Activated naive CD8-positive, alpha-beta T cell treated with anti-CD3 and anti-CD28 coated beads, Interleukin-2, amount 50 U/mL, for 24 hours (primary cell): ENCODE data around the gene SENP1.

Source experiments
- ATAC-seq: fragments of 150-1000 bp; cut with Tn5 transposase; one replicate; pipeline ENCODE4 v1.10.0; 2021
- DNase-seq: peaks from one replicate; pipeline ENCODE4 v3.0.0; 2021
- H3K27ac Mint-ChIP-seq: one replicate; pipeline ENCODE4 v1.8.0; 2021; ENCODE audit warnings: mild to moderate bottlenecking, mixed read lengths
- H3K27me3 Mint-ChIP-seq: one replicate; pipeline ENCODE4 v1.8.0; 2021; ENCODE audit warnings: mixed read lengths
- H3K36me3 Mint-ChIP-seq: one replicate; pipeline ENCODE4 v1.8.0; 2021; ENCODE audit warnings: low read depth, mixed read lengths
- H3K4me1 Mint-ChIP-seq: one replicate; pipeline ENCODE4 v1.8.0; 2021; ENCODE audit warnings: mixed read lengths
- H3K4me3 Mint-ChIP-seq: one replicate; pipeline ENCODE4 v1.8.0; 2021; ENCODE audit warnings: mild to moderate bottlenecking, moderate library complexity, mixed read lengths
- H3K9me3 Mint-ChIP-seq: one replicate; pipeline ENCODE4 v1.8.0; 2021; ENCODE audit warnings: mixed read lengths

Gene SENP1

GRCh38 chr12:48016373-48017020, 89.4 kb downstream of the SENP1 start:
- Mint-ChIP-seq H3K4me3 (no peak overlapping the region), H3K36me3 (no peaks in the 10 kb centered on the region), H3K27me3 (peaks cover 29% of the 10 kb centered on the region)

GRCh38 chr12:48015954-48016353, 89.9 kb downstream of the SENP1 start:
- Mint-ChIP-seq H3K27me3 (peaks cover 27% of the 10 kb centered on the region), H3K9me3 (no peaks in the 10 kb centered on the region), H3K27ac (no peak overlapping the region), H3K4me1 (no peaks in the 10 kb centered on the region), H3K4me3 (no peak overlapping the region), H3K36me3 (no peaks in the 10 kb centered on the region)
- DNase-seq (no peak), ATAC-seq (no peak)

More at GRCh38 chr12:48016373-48017020, 89.4 kb downstream of the SENP1 start:
- DNase-seq: no peak
- Mint-ChIP-seq H3K9me3 (no peaks in the 10 kb centered on the region), H3K4me1 (no peaks in the 10 kb centered on the region), H3K27ac (no peak overlapping the region)
- ATAC-seq: no peak

GRCh38 chr12:48015129-48015528, 90.8 kb downstream of the SENP1 start:
- Mint-ChIP-seq H3K27ac (no peak overlapping the region), H3K9me3 (no peaks in the 10 kb centered on the region), H3K27me3 (peaks cover 29% of the 10 kb centered on the region), H3K4me3 (no peak overlapping the region), H3K4me1 (no peaks in the 10 kb centered on the region), H3K36me3 (no peaks in the 10 kb centered on the region)
- ATAC-seq (no peak), DNase-seq (no peak)

- Mint-ChIP-seq H3K27me3 (peaks cover 41% of the 10 kb centered on the region), H3K9me3 (no peaks in the 10 kb centered on the region), H3K27ac (no peak overlapping the region), H3K36me3 (no peaks in the 10 kb centered on the region), H3K4me3 (no peak overlapping the region), H3K4me1 (no peaks in the 10 kb centered on the region)
- no peak for ATAC-seq
- no peak for DNase-seq
Observed at GRCh38 chr12:48013287-48013686, 92.6 kb downstream of the SENP1 start.

- ATAC-seq: no peak
- Mint-ChIP-seq H3K27ac (no peak overlapping the region), H3K4me3 (no peak overlapping the region), H3K4me1 (no peaks in the 10 kb centered on the region), H3K9me3 (no peaks in the 10 kb centered on the region), H3K27me3 (peaks cover 46% of the 10 kb centered on the region), H3K36me3 (no peaks in the 10 kb centered on the region)
- no peak for DNase-seq
Observed at GRCh38 chr12:48012070-48012469, 93.8 kb downstream of the SENP1 start.

GRCh38 chr12:48010366-48010970, 95.4 kb downstream of the SENP1 start:
- Mint-ChIP-seq H3K36me3 (no peaks in the 10 kb centered on the region), H3K4me1 (peaks cover 2% of the 10 kb centered on the region), H3K9me3 (no peaks in the 10 kb centered on the region), H3K27me3 (peaks cover 56% of the 10 kb centered on the region), H3K4me3 (no peak overlapping the region), H3K27ac (no peak overlapping the region)
- no peak for DNase-seq
- ATAC-seq: no peak

- H3K4me1 Mint-ChIP-seq: peaks cover 3% of the 10 kb centered on the region
- H3K4me3 Mint-ChIP-seq: no peak overlapping the region
- H3K27ac Mint-ChIP-seq: no peak overlapping the region
- DNase-seq: no peak
- no peak for ATAC-seq
- H3K27me3 Mint-ChIP-seq: peaks cover 62% of the 10 kb centered on the region
- no peaks in the 10 kb centered on the region for H3K36me3 Mint-ChIP-seq
- no peaks in the 10 kb centered on the region for H3K9me3 Mint-ChIP-seq
Observed at GRCh38 chr12:48009471-48009870, 96.4 kb downstream of the SENP1 start.

- Mint-ChIP-seq H3K27ac (no peak overlapping the region), H3K9me3 (no peaks in the 10 kb centered on the region), H3K4me1 (peaks cover 4% of the 10 kb centered on the region), H3K36me3 (no peaks in the 10 kb centered on the region), H3K4me3 (no peak overlapping the region), H3K27me3 (peaks cover 61% of the 10 kb centered on the region)
- DNase-seq (no peak), ATAC-seq (no peak)
Observed at GRCh38 chr12:48008950-48009349, 96.9 kb downstream of the SENP1 start.

GRCh38 chr12:48008349-48008748, 97.5 kb downstream of the SENP1 start:
- Mint-ChIP-seq H3K4me1 (peaks cover 10% of the 10 kb centered on the region), H3K27me3 (peaks cover 66% of the 10 kb centered on the region), H3K36me3 (no peaks in the 10 kb centered on the region), H3K4me3 (no peak overlapping the region), H3K9me3 (no peaks in the 10 kb centered on the region), H3K27ac (no peak overlapping the region)
- no peak for DNase-seq
- ATAC-seq: no peak

GRCh38 chr12:48007206-48007605, 98.7 kb downstream of the SENP1 start:
- Mint-ChIP-seq H3K27me3 (peaks cover 75% of the 10 kb centered on the region), H3K36me3 (no peaks in the 10 kb centered on the region), H3K27ac (no peak overlapping the region), H3K4me1 (peaks cover 19% of the 10 kb centered on the region), H3K9me3 (no peaks in the 10 kb centered on the region), H3K4me3 (no peak overlapping the region)
- ATAC-seq: no peak
- no peak for DNase-seq

- peaks cover 33% of the 10 kb centered on the region for H3K4me1 Mint-ChIP-seq
- H3K27me3 Mint-ChIP-seq: peaks cover 87% of the 10 kb centered on the region
- no peak overlapping the region for H3K27ac Mint-ChIP-seq
- no peak for ATAC-seq
- H3K9me3 Mint-ChIP-seq: no peaks in the 10 kb centered on the region
- DNase-seq: no peak
- no peaks in the 10 kb centered on the region for H3K36me3 Mint-ChIP-seq
- peak overlapping the region; percentile 40 for H3K4me3 Mint-ChIP-seq
Observed at GRCh38 chr12:48005750-48006021, 100.2 kb downstream of the SENP1 start.

- peak overlapping the region; percentile 40 for H3K4me3 Mint-ChIP-seq
Observed at GRCh38 chr12:48005001-48005749, 100.7 kb downstream of the SENP1 start.

GRCh38 chr12:48004053-48004941, 101.6 kb downstream of the SENP1 start, which contains the start of gene COL2A1:
COL2A1 (minus strand) TSS chr12:48004476; CDS start chr12:48004321, 155 bp downstream.
- H3K27ac Mint-ChIP-seq: no peak within 1 kb of the TSS
- no peaks in the 10 kb centered on the region for H3K9me3 Mint-ChIP-seq
- ATAC-seq (peak; percentile 39), DNase-seq (peak; percentile 36)
- peaks cover 33% of the 10 kb centered on the region for H3K4me1 Mint-ChIP-seq
- H3K36me3 Mint-ChIP-seq: no peaks in the 10 kb centered on the region
- H3K27me3 Mint-ChIP-seq: peaks cover 94% of the 10 kb centered on the region
- peak within 1 kb of the TSS; percentile 53 for H3K4me3 Mint-ChIP-seq

More at GRCh38 chr12:48005001-48005749, 100.7 kb downstream of the SENP1 start:
- peaks cover 93% of the 10 kb centered on the region for H3K27me3 Mint-ChIP-seq
- no peaks in the 10 kb centered on the region for H3K36me3 Mint-ChIP-seq
- peaks cover 33% of the 10 kb centered on the region for H3K4me1 Mint-ChIP-seq
- no peaks in the 10 kb centered on the region for H3K9me3 Mint-ChIP-seq
- no peak for ATAC-seq
- no peak for DNase-seq
- H3K27ac Mint-ChIP-seq: no peak overlapping the region

- Mint-ChIP-seq H3K4me1 (peaks cover 33% of the 10 kb centered on the region), H3K27me3 (peaks cover 93% of the 10 kb centered on the region), H3K27ac (no peak overlapping the region), H3K9me3 (no peaks in the 10 kb centered on the region), H3K4me3 (peak overlapping the region; percentile 53), H3K36me3 (no peaks in the 10 kb centered on the region)
- no peak for DNase-seq
- ATAC-seq: no peak
Observed at GRCh38 chr12:48003226-48004052, 102.4 kb downstream of the SENP1 start.
